Neural cell (in vitro differentiated cells): ENCODE measurements around the gene PHF21B. TPM values are rescaled to one million over a fixed set of nuclear protein-coding genes. Genes with fewer than 3 reads are reported as not detected.

Source experiments
- H2AFZ ChIP-seq: fragments of 200-600, 300-800 bp; sonication (generic), shearing (Covaris generic); 2 replicates; pipeline ENCODE4 v1.6.0; 2014; ENCODE audit warnings: low read depth, mild to moderate bottlenecking, antibody characterized with exemption, low read length, moderate library complexity
- H3F3A ChIP-seq: fragments of 200-600 bp; shearing (Covaris generic); 2 replicates; pipeline ENCODE4 v1.6.1; 2016; ENCODE audit warnings: mild to moderate bottlenecking, moderate library complexity, mixed read lengths, antibody characterized with exemption, low read length; ENCODE audit not compliant: insufficient read depth, poor library complexity, severe bottlenecking
- H3K27ac ChIP-seq: fragments of 200-600, 300-800 bp; sonication (generic), shearing (Covaris generic); 2 replicates; pipeline ENCODE4 v1.5.1; 2014; ENCODE audit warnings: mild to moderate bottlenecking, low read length, moderate library complexity
- H3K27me3 ChIP-seq: fragments of 300-800, 200-600 bp; sonication (generic), shearing (Covaris generic); 2 replicates; pipeline ENCODE4 v1.6.0; 2014; ENCODE audit warnings: mild to moderate bottlenecking, low read depth, low read length, moderate library complexity; ENCODE audit not compliant: insufficient read depth
- H3K36me3 ChIP-seq: fragments of 300-800, 200-600 bp; sonication (generic), shearing (Covaris generic); 2 replicates; pipeline ENCODE4 v1.5.1; 2014; ENCODE audit warnings: mild to moderate bottlenecking, antibody characterized with exemption, low read length, moderate library complexity; ENCODE audit not compliant: insufficient read depth
- H3K4me2 ChIP-seq: fragments of 300-800, 200-600 bp; sonication (generic), shearing (Covaris generic); 2 replicates; pipeline ENCODE4 v1.6.0; 2014; ENCODE audit warnings: mild to moderate bottlenecking, low read length
- H3K4me3 ChIP-seq: fragments of 300-800, 200-600 bp; sonication (generic), shearing (Covaris generic); 2 replicates; pipeline ENCODE4 v1.5.1; 2014; ENCODE audit warnings: mild to moderate bottlenecking, low read length, moderate library complexity
- H3K79me2 ChIP-seq: fragments of 200-600 bp; shearing (Covaris generic); replicated peaks from 2 replicates; pipeline ENCODE4 v1.6.0; 2014; ENCODE audit warnings: mild to moderate bottlenecking, low read length, moderate library complexity; ENCODE audit not compliant: insufficient read depth
- H3K9ac ChIP-seq: fragments of 300-800, 200-600 bp; sonication (generic), shearing (Covaris generic); 2 replicates; pipeline ENCODE4 v1.6.1; 2016; ENCODE audit warnings: mild to moderate bottlenecking, low read length, mixed read lengths
- H3K9me2 ChIP-seq: fragments of 200-600 bp; shearing (Covaris generic); 2 replicates; pipeline ENCODE4 v1.6.1; 2016; ENCODE audit warnings: mild to moderate bottlenecking, low read length, mixed read lengths; ENCODE audit not compliant: insufficient read depth
- H3K9me3 ChIP-seq: fragments of 200-600, 300-800 bp; sonication (generic), shearing (Covaris generic); 2 replicates; pipeline ENCODE4 v1.6.1; 2016; ENCODE audit warnings: mild to moderate bottlenecking, mixed run types, low read length, moderate library complexity, mixed read lengths
- H4K20me1 ChIP-seq: fragments of 200-600 bp; shearing (Covaris generic); 2 replicates; pipeline ENCODE4 v1.6.1; 2016; ENCODE audit warnings: mild to moderate bottlenecking, mixed run types; ENCODE audit not compliant: insufficient read depth
- EP300 ChIP-seq: fragments of 450-650 bp; conservative IDR thresholded peaks from 2 replicates; pipeline ENCODE4 v1.6.1; 2014; ENCODE audit warnings: antibody characterized with exemption, mild to moderate bottlenecking, moderate library complexity; ENCODE audit not compliant: poor library complexity, severe bottlenecking
- EZH2 ChIP-seq: fragments of 200-600, 300-800 bp; shearing (Covaris generic), sonication (generic); IDR thresholded peaks from 2 replicates; pipeline ENCODE4 v1.6.1; 2014; ENCODE audit warnings: antibody characterized with exemption, low read length, borderline replicate concordance, mild to moderate bottlenecking; ENCODE audit not compliant: insufficient read depth, poor library complexity, severe bottlenecking
- MXI1 ChIP-seq: fragments of 450-650 bp; conservative IDR thresholded peaks from 2 replicates; pipeline ENCODE4 v1.6.1; 2014; ENCODE audit warnings: antibody characterized with exemption, mild to moderate bottlenecking; ENCODE audit not compliant: poor library complexity, severe bottlenecking
- POLR2AphosphoS5 ChIP-seq: IDR thresholded peaks from 2 replicates; pipeline ENCODE4 v1.6.1; 2012
- RAD21 ChIP-seq: fragments of 450-650 bp; conservative IDR thresholded peaks from 2 replicates; pipeline ENCODE4 v1.6.1; 2014; ENCODE audit warnings: antibody characterized with exemption, mild to moderate bottlenecking, moderate library complexity
- SMC3 ChIP-seq: fragments of 450-650 bp; conservative IDR thresholded peaks from 2 replicates; pipeline ENCODE4 v1.6.1; 2014; ENCODE audit warnings: antibody characterized with exemption, mild to moderate bottlenecking, moderate library complexity; ENCODE audit not compliant: poor library complexity
- TAF1 ChIP-seq: IDR thresholded peaks from 2 replicates; pipeline ENCODE4 v1.6.1; 2012; ENCODE audit warnings: low read depth
- polyA plus RNA-seq: library from polyadenylated mRNA; depleted of rRNA; stranded (reverse); fragments of >200 nt; gene quantifications from 2 replicates; pipeline ENCODE4 v1.2.3, GENCODE V29; 2014
- TF ChIP-seq, protein P1 (sequence below): fragments of 450-650 bp; IDR thresholded peaks from 2 replicates; pipeline ENCODE4 v1.5.1; 2014; ENCODE audit warnings: antibody characterized with exemption, mild to moderate bottlenecking, moderate library complexity; ENCODE audit not compliant: poor library complexity, severe bottlenecking
- TF ChIP-seq, protein P2 (sequence below): IDR thresholded peaks from 2 replicates; pipeline ENCODE4 v1.6.1; 2012; ENCODE audit warnings: borderline replicate concordance

The PHF21B gene
- polyA plus RNA-seq, 1 donor from 2014 or later = 49.5 TPM

DNA sequence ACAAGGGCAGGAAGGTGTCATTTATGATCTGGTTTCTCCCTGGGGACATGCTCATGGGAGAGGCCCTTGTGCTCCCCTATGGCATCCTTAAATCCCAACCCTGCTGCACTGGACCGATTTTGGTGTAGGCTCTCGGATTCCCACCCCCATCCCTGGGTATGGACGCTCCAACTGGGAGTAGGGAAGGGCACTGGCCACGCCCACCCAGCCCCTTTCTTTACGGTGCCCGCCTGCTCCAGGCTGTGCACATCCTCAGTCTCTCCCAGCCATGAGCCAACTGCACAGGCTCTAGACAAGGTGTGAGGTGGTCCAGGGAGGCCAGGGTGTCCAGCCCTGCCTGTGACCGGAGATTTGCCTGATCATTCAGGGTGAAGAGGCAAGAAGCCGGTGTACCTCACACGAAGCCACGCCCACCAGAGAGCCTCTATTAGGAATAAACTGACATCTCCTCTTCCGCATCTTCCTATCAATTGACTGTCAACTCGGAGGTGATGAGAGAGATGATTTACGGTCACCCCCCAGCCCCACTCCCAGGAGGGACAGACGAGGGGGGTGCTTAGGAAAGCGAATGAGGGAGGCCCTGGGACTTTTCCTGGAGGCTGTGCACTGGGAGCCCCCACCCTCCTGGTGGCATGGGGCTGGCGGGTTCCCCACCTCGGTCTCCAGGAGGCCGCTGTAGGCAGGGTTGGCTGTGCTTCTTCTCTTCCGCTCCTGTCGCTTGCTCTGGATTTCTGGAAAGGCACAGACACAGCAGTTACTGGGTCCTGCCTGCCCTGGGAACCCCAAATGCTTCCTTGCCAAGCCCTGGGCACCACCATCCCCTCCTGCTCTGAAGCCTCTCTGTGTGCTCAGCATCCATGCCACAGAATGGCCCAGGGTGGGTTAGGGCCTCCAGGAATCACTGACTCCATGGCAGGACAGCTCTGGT, 116.7 kb downstream of the PHF21B start:
- Histone ChIP-seq H2AFZ (no peak overlapping the region), H3K27me3 (no peaks in the 10 kb centered on the region), H4K20me1 (no peaks in the 10 kb centered on the region), H3K27ac (no peak overlapping the region), H3K4me2 (no peak overlapping the region), H3K9me2 (no peaks in the 10 kb centered on the region), H3K36me3 (peaks cover 7% of the 10 kb centered on the region), H3K9ac (no peak overlapping the region), H3K4me3 (no peak overlapping the region), H3K9me3 (no peaks in the 10 kb centered on the region), H3F3A (no peaks in the 10 kb centered on the region), H3K79me2 (no peaks in the 10 kb centered on the region)
- no peak for TF ChIP-seq POLR2AphosphoS5
- no peak for TF ChIP-seq EZH2
- TF ChIP-seq, protein P1, sequence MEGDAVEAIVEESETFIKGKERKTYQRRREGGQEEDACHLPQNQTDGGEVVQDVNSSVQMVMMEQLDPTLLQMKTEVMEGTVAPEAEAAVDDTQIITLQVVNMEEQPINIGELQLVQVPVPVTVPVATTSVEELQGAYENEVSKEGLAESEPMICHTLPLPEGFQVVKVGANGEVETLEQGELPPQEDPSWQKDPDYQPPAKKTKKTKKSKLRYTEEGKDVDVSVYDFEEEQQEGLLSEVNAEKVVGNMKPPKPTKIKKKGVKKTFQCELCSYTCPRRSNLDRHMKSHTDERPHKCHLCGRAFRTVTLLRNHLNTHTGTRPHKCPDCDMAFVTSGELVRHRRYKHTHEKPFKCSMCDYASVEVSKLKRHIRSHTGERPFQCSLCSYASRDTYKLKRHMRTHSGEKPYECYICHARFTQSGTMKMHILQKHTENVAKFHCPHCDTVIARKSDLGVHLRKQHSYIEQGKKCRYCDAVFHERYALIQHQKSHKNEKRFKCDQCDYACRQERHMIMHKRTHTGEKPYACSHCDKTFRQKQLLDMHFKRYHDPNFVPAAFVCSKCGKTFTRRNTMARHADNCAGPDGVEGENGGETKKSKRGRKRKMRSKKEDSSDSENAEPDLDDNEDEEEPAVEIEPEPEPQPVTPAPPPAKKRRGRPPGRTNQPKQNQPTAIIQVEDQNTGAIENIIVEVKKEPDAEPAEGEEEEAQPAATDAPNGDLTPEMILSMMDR = no peak
- no peak for TF ChIP-seq EP300
- TF ChIP-seq, protein P2, sequence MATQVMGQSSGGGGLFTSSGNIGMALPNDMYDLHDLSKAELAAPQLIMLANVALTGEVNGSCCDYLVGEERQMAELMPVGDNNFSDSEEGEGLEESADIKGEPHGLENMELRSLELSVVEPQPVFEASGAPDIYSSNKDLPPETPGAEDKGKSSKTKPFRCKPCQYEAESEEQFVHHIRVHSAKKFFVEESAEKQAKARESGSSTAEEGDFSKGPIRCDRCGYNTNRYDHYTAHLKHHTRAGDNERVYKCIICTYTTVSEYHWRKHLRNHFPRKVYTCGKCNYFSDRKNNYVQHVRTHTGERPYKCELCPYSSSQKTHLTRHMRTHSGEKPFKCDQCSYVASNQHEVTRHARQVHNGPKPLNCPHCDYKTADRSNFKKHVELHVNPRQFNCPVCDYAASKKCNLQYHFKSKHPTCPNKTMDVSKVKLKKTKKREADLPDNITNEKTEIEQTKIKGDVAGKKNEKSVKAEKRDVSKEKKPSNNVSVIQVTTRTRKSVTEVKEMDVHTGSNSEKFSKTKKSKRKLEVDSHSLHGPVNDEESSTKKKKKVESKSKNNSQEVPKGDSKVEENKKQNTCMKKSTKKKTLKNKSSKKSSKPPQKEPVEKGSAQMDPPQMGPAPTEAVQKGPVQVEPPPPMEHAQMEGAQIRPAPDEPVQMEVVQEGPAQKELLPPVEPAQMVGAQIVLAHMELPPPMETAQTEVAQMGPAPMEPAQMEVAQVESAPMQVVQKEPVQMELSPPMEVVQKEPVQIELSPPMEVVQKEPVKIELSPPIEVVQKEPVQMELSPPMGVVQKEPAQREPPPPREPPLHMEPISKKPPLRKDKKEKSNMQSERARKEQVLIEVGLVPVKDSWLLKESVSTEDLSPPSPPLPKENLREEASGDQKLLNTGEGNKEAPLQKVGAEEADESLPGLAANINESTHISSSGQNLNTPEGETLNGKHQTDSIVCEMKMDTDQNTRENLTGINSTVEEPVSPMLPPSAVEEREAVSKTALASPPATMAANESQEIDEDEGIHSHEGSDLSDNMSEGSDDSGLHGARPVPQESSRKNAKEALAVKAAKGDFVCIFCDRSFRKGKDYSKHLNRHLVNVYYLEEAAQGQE = no peak
- no peak for TF ChIP-seq MXI1
- TF ChIP-seq TAF1 = no peak
- no peak for TF ChIP-seq SMC3
- TF ChIP-seq RAD21 = no peak

DNA sequence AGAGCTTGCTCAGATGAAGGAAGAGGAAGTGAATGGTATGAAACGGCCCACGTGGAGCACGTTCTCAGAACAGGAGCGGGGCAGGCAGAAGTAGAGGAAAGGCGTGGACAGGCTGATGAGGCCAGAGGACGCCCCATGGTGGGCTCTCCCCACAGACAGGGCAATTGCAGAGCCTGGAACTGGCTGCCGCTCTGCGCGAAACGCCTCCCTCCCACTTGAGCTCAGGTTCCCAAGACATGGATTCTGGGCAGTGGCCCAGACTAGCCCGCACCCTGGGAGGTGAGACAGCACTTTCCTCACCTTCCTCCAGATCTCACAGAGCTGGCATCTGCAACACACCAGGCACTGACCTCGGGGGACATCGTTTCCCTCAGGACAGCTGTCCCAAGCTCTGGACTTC, 117.6 kb downstream of the PHF21B start:
- no peaks in the 10 kb centered on the region for H3K9me2 ChIP-seq
- no peak overlapping the region for H3K9ac ChIP-seq
- TF ChIP-seq RAD21 (no peak), SMC3 (no peak)
- H3K79me2 ChIP-seq = no peaks in the 10 kb centered on the region
- no peak overlapping the region for H2AFZ ChIP-seq
- H3K9me3 ChIP-seq = no peaks in the 10 kb centered on the region
- H3K27ac ChIP-seq = no peak overlapping the region
- no peak overlapping the region for H3K4me3 ChIP-seq
- no peak overlapping the region for H3K4me2 ChIP-seq
- H4K20me1 ChIP-seq = no peaks in the 10 kb centered on the region
- no peaks in the 10 kb centered on the region for H3F3A ChIP-seq
- H3K36me3 ChIP-seq = peaks cover 7% of the 10 kb centered on the region
- H3K27me3 ChIP-seq = no peaks in the 10 kb centered on the region
